ENCODE results near the gene KRTAP7-1. TPM values are rescaled to one million over a fixed set of nuclear protein-coding genes. Genes with fewer than 3 reads are reported as not detected.

Gene KRTAP7-1
- total RNA-seq, 4 donors from 2014 or later: not detected

- H3K4me3 ChIP-seq: no peak overlapping the region
- H3K9me3 ChIP-seq: no peaks in the 10 kb centered on the region
- 67% methylated on average over 1 of the region's 1 CpG for WGBS
- no peak for DNase-seq (ENCODE audit: extremely low spot score)
- no peaks in the 10 kb centered on the region for H3K27me3 ChIP-seq
- intact Hi-C loops (cut with DNase I): no loop called here
- no peaks in the 10 kb centered on the region for H3K36me3 ChIP-seq
- no peak for TF ChIP-seq EP300 (IDR thresholded peaks at IDR 0.05)
- no peak for TF ChIP-seq CTCF (IDR thresholded peaks at IDR 0.05)
- no peak for TF ChIP-seq POLR2AphosphoS5 (IDR thresholded peaks at IDR 0.05)
- TF ChIP-seq POLR2A (IDR thresholded peaks at IDR 0.05; ENCODE audit: low read depth): no peak
- no peak overlapping the region for H3K27ac ChIP-seq (replicated peaks in 1 of 4)
- H3K4me1 ChIP-seq: no peaks in the 10 kb centered on the region
Observed at GRCh38 chr21:30800605-30801004, 29.0 kb downstream of the KRTAP7-1 start.

- H3K27ac ChIP-seq (replicated peaks in 1 of 4): no peak overlapping the region
- DNase-seq (ENCODE audit: extremely low spot score): no peak
- no peaks in the 10 kb centered on the region for H3K27me3 ChIP-seq
- WGBS: 47% methylated on average over 2 of the region's 2 CpGs
- TF ChIP-seq POLR2A (IDR thresholded peaks at IDR 0.05; ENCODE audit: low read depth) (no peak), POLR2AphosphoS5 (IDR thresholded peaks at IDR 0.05) (no peak), CTCF (IDR thresholded peaks at IDR 0.05) (no peak), EP300 (IDR thresholded peaks at IDR 0.05) (no peak)
- H3K36me3 ChIP-seq: no peaks in the 10 kb centered on the region
- no peaks in the 10 kb centered on the region for H3K4me1 ChIP-seq
- intact Hi-C loops (cut with DNase I): no loop called here
- H3K4me3 ChIP-seq: no peak overlapping the region
- H3K9me3 ChIP-seq: no peaks in the 10 kb centered on the region
Observed at GRCh38 chr21:30793581-30794314, 35.8 kb downstream of the KRTAP7-1 start.

- Histone ChIP-seq H3K27ac (replicated peaks in 1 of 4) (no peak overlapping the region), H3K4me1 (no peaks in the 10 kb centered on the region), H3K36me3 (no peaks in the 10 kb centered on the region), H3K4me3 (no peak overlapping the region), H3K9me3 (no peaks in the 10 kb centered on the region), H3K27me3 (peaks cover 0 to 5% (median 0%) of the 10 kb centered on the region in 4 donors)
- TF ChIP-seq CTCF (IDR thresholded peaks at IDR 0.05): no peak
- TF ChIP-seq POLR2AphosphoS5 (IDR thresholded peaks at IDR 0.05): no peak
- TF ChIP-seq EP300 (IDR thresholded peaks at IDR 0.05): no peak
- TF ChIP-seq POLR2A (IDR thresholded peaks at IDR 0.05; ENCODE audit: low read depth): no peak
- no peak for DNase-seq (ENCODE audit: extremely low spot score)
- intact Hi-C loops (cut with DNase I): no loop called here
- 93% methylated on average over 1 of the region's 1 CpG for WGBS
Observed at GRCh38 chr21:30779249-30779648, 50.3 kb downstream of the KRTAP7-1 start.

Small RNA genes within 50 kb of the gene (small RNA-seq; reads per million reads assigned to genes)
- gene KRTAP8-2P (0 reads per million in 3 donors), gene KRTAP8-3P (0 reads per million in 3 donors)

Other genes starting within 250 kb of the KRTAP7-1 start
- gene KRTAP22-2, start 239.4 kb downstream of the KRTAP7-1 start, total RNA-seq: not detected
- gene KRTAP6-3, start 237.3 kb downstream of the KRTAP7-1 start, total RNA-seq: not detected
- gene KRTAP6-2, start 230.9 kb downstream of the KRTAP7-1 start, total RNA-seq: not detected
- gene KRTAP22-1, start 228.7 kb downstream of the KRTAP7-1 start, total RNA-seq: not detected
- not detected for gene KRTAP6-1, start 215.8 kb downstream of the KRTAP7-1 start, total RNA-seq
- not detected for gene KRTAP20-1, start 213.3 kb downstream of the KRTAP7-1 start, total RNA-seq
- not detected for gene KRTAP20-4, start 209.1 kb downstream of the KRTAP7-1 start, total RNA-seq
- not detected for gene KRTAP20-2, start 194.6 kb downstream of the KRTAP7-1 start, total RNA-seq
- not detected for gene KRTAP20-3, start 186.9 kb downstream of the KRTAP7-1 start, total RNA-seq
- gene KRTAP21-3, start 111.0 kb downstream of the KRTAP7-1 start, total RNA-seq: not detected
- not detected for gene KRTAP21-2, start 82.5 kb downstream of the KRTAP7-1 start, total RNA-seq
- gene KRTAP21-1, start 74.3 kb downstream of the KRTAP7-1 start, total RNA-seq: not detected
- not detected for gene KRTAP8-1, start 16.5 kb downstream of the KRTAP7-1 start, total RNA-seq
- gene KRTAP11-1, start 51.8 kb upstream of the KRTAP7-1 start, total RNA-seq: not detected
- not detected for gene KRTAP19-8, start 208.7 kb upstream of the KRTAP7-1 start, total RNA-seq

All from esophagus muscularis mucosa (tissue), 4 donors.